AG10803 (cell line): ENCODE data around the gene RBM38.

Experiments
- DNase-seq: peaks from one replicate; pipeline ENCODE4 v3.0.0; 2010; ENCODE audit warnings: low read depth
- H3K4me3 ChIP-seq: 2 replicates; pipeline ENCODE4 v1.5.1; 2011; ENCODE audit warnings: mild to moderate bottlenecking, low read length, control low read depth
- CTCF ChIP-seq: conservative IDR thresholded peaks from 2 replicates; pipeline ENCODE4 v1.5.1; 2011; ENCODE audit warnings: mild to moderate bottlenecking, low read length, control low read depth, inconsistent platforms

Gene RBM38

GRCh38 chr20:57386762-57387161 lies 4.4 kb upstream of the RBM38 start:
- no peak overlapping the region for H3K4me3 ChIP-seq
- TF ChIP-seq CTCF: no peak
- DNase-seq: no peak

- no peak for DNase-seq
- no peak for TF ChIP-seq CTCF
- no peak overlapping the region for H3K4me3 ChIP-seq
Observed at GRCh38 chr20:57387463-57387862, 3.7 kb upstream of the RBM38 start.

GRCh38 chr20:57387945-57388371 lies 3.2 kb upstream of the RBM38 start:
- H3K4me3 ChIP-seq: no peak overlapping the region
- TF ChIP-seq CTCF: no peak
- DNase-seq: no peak

GRCh38 chr20:57388953-57389694 lies 2.1 kb upstream of the RBM38 start:
- TF ChIP-seq CTCF: peak; percentile 40
- peak overlapping the region; percentile 41 for H3K4me3 ChIP-seq
- DNase-seq: peak; percentile 71

GRCh38 chr20:57389695-57390603 lies 1.2 kb upstream of the RBM38 start:
- H3K4me3 ChIP-seq: peak overlapping the region; percentile 41
- no peak for TF ChIP-seq CTCF
- DNase-seq: no peak

- H3K4me3 ChIP-seq: peak overlapping the region; percentile 73
- peak; percentile 18 for DNase-seq
- no peak for TF ChIP-seq CTCF
Observed at GRCh38 chr20:57391439-57392301, 474 bp downstream of the RBM38 start.
